Lung (tissue), 12 donors: ENCODE data around the gene TNFSF10. TPM values are rescaled to one million over a fixed set of nuclear protein-coding genes. Genes with fewer than 3 reads are reported as not detected.

Experiments
- ATAC-seq: fragments of 200-7000 bp; cut with Tn5 transposase; one replicate; pipeline ENCODE4 v1.9.1; 2020; ENCODE audit warnings: moderate number of reproducible peaks; ENCODE audit not compliant: insufficient read depth, low FRiP score
- DNase-seq, 3 donors: peaks; one replicate each; pipeline ENCODE4 v3.0.0-alpha.2; 2013 to 2017
- H3K27ac ChIP-seq, 2 donors: one replicate each; pipeline ENCODE4 v1.5.1; 2013; ENCODE audit warnings: mild to moderate bottlenecking in 2 of 2, moderate library complexity in 2 of 2, control low read depth in 1 of 2, inconsistent platforms in 1 of 2, low read depth in 1 of 2, low read length in 1 of 2
- H3K27me3 ChIP-seq, 3 donors: one replicate each; pipeline ENCODE4 v1.5.1; 2013; ENCODE audit warnings: low read length in 2 of 3; ENCODE audit not compliant: control insufficient read depth in 3 of 3, insufficient read depth in 3 of 3
- H3K36me3 ChIP-seq, 4 donors: one replicate each; pipeline ENCODE4 v1.5.1; 2013; ENCODE audit warnings: low read length in 4 of 4, mild to moderate bottlenecking in 1 of 4, moderate library complexity in 1 of 4; ENCODE audit not compliant: control insufficient read depth in 4 of 4, insufficient read depth in 4 of 4
- H3K4me1 ChIP-seq, 5 donors: one replicate each; pipeline ENCODE4 v1.5.1; 2013; ENCODE audit warnings: low read length in 5 of 5, mild to moderate bottlenecking in 2 of 5, moderate library complexity in 1 of 5; ENCODE audit not compliant: control insufficient read depth in 5 of 5, insufficient read depth in 5 of 5
- H3K4me3 ChIP-seq: one replicate; pipeline ENCODE4 v1.5.1; 2013; ENCODE audit warnings: mild to moderate bottlenecking, control low read depth, moderate library complexity
- H3K9ac ChIP-seq, 2 donors: one replicate each; pipeline ENCODE4 v1.5.1; 2013; ENCODE audit warnings: low read length in 2 of 2, control low read depth in 1 of 2; ENCODE audit not compliant: insufficient read depth in 1 of 2
- H3K9me3 ChIP-seq, 4 donors: one replicate each; pipeline ENCODE4 v1.5.1; 2013; ENCODE audit warnings: low read length in 3 of 4, mild to moderate bottlenecking in 1 of 4, moderate library complexity in 1 of 4; ENCODE audit not compliant: control insufficient read depth in 4 of 4, insufficient read depth in 3 of 4
- CTCF ChIP-seq: IDR thresholded peaks from 2 replicates; pipeline ENCODE4 v1.5.1; 2012; ENCODE audit warnings: mild to moderate bottlenecking; ENCODE audit errors: control extremely low read depth, extremely low read depth
- WGBS, 2 donors: extraction: QIAGEN DNeasy Blood & Tissue Kit; methylation state at CpG; one replicate each; pipeline ENCODE4 v1.1.7; 2013; 5-methylcytosine and 5-hydroxymethylcytosine counted together
- polyA plus RNA-seq, 2 donors: library from polyadenylated mRNA; stranded (reverse); fragments of 200-250 nt; gene quantifications; one replicate each; pipeline ENCODE4 v1.2.1, GENCODE V29; 2013
- total RNA-seq, 2 donors: library from RNA; depleted of rRNA in 1 of 2; stranded (reverse); fragments of >200 nt in 1 of 2; gene quantifications; one replicate each; pipeline ENCODE4 v1.2.1, GENCODE V29; 2014 to 2021
- donor health status: control.
- donor health status: control.
- donor health status: Bipolar disorder and iron deficiency.
- donor health status: healthy.
- donor health status: DM: yes; HTN: yes; CAD: no.

Gene TNFSF10
- total and polyA plus RNA-seq, 4 donors, result 22.9 to 107 (median 60.0) TPM

GRCh38 chr3:172564499-172564898 lies 41.3 kb upstream of the TNFSF10 start:
- TF ChIP-seq CTCF, result no peak
- Histone ChIP-seq H3K36me3 (no peaks in the 10 kb centered on the region), H3K4me1 (peaks cover 0 to 6% (median 0%) of the 10 kb centered on the region in 5 donors), H3K27ac (no peak overlapping the region), H3K9me3 (no peaks in the 10 kb centered on the region), H3K27me3 (no peaks in the 10 kb centered on the region), H3K9ac (no peak overlapping the region), H3K4me3 (no peak overlapping the region)
- 84 to 88% methylated on average over 5 of the region's 5 CpGs for WGBS, 2 donors
- ATAC-seq (no peak), DNase-seq (no peak)

GRCh38 chr3:172562871-172563865 lies 39.9 kb upstream of the TNFSF10 start:
- TF ChIP-seq CTCF, result no peak
- H3K9ac ChIP-seq, result peak overlapping the region in 1 of 2 donors; percentile 28
- DNase-seq (peak in 2 of 3 donors; percentile 13 to 25), ATAC-seq (peak; percentile 70)
- no peaks in the 10 kb centered on the region for H3K36me3 ChIP-seq
- 4 to 8% methylated on average over 8 of the region's 8 CpGs for WGBS, 2 donors
- H3K27me3 ChIP-seq, result no peaks in the 10 kb centered on the region
- H3K27ac ChIP-seq, result peak overlapping the region; percentile 60 to 73
- H3K4me3 ChIP-seq, result no peak overlapping the region
- H3K4me1 ChIP-seq, result peaks cover 0 to 6% (median 0%) of the 10 kb centered on the region in 5 donors
- no peaks in the 10 kb centered on the region for H3K9me3 ChIP-seq

GRCh38 chr3:172561897-172562640 lies 38.8 kb upstream of the TNFSF10 start:
- peak overlapping the region; percentile 53 to 57 for H3K27ac ChIP-seq
- no peak for ATAC-seq
- no peaks in the 10 kb centered on the region for H3K9me3 ChIP-seq
- H3K27me3 ChIP-seq, result no peaks in the 10 kb centered on the region
- no peaks in the 10 kb centered on the region for H3K36me3 ChIP-seq
- no peak overlapping the region for H3K4me3 ChIP-seq
- H3K9ac ChIP-seq, result no peak overlapping the region
- peaks cover 0 to 6% (median 0%) of the 10 kb centered on the region in 5 donors for H3K4me1 ChIP-seq
- no peak for DNase-seq
- WGBS, 2 donors, result 71 to 73% methylated on average over 12 of the region's 12 CpGs
- TF ChIP-seq CTCF, result no peak
